ENCODE data around the gene RNF169. TPM values are rescaled to one million over a fixed set of nuclear protein-coding genes. Genes with fewer than 3 reads are reported as not detected.
A peak's percentile ranks its signal among the peaks of the same experiment; 100 is the strongest.

The RNF169 gene
- polyA plus RNA-seq, 3 donors from 2014 or later, result 0.21 to 2.2 (median 1.6) TPM

GRCh38 chr11:74719011-74719410 is 29.6 kb upstream of the RNF169 start:
- no peak overlapping the region for H3K4me3 Mint-ChIP-seq
- H3K4me1 Mint-ChIP-seq, result no peaks in the 10 kb centered on the region
- H3K27me3 Mint-ChIP-seq (ENCODE audit: low read depth in 3 of 3), result peaks cover 0 to 4% (median 3%) of the 10 kb centered on the region in 3 donors
- no peaks in the 10 kb centered on the region for H3K36me3 Mint-ChIP-seq
- DNase-seq, result no peak
- H3K9me3 Mint-ChIP-seq, result peaks cover 0 to 1% (median 0%) of the 10 kb centered on the region in 6 donors
- H3K27ac Mint-ChIP-seq, result no peak overlapping the region

GRCh38 chr11:74720596-74721478 is 27.8 kb upstream of the RNF169 start:
- H3K27ac Mint-ChIP-seq, result no peak overlapping the region
- DNase-seq, result no peak
- H3K4me3 Mint-ChIP-seq, result no peak overlapping the region
- H3K36me3 Mint-ChIP-seq, result no peaks in the 10 kb centered on the region
- peaks cover 0 to 1% (median 0%) of the 10 kb centered on the region in 6 donors for H3K9me3 Mint-ChIP-seq
- H3K4me1 Mint-ChIP-seq, result no peaks in the 10 kb centered on the region
- H3K27me3 Mint-ChIP-seq (ENCODE audit: low read depth in 3 of 3), result peaks cover 0 to 13% (median 4%) of the 10 kb centered on the region in 3 donors

GRCh38 chr11:74721479-74721835 is 27.2 kb upstream of the RNF169 start:
- Mint-ChIP-seq H3K36me3 (no peaks in the 10 kb centered on the region), H3K4me3 (no peak overlapping the region), H3K27ac (no peak overlapping the region), H3K27me3 (ENCODE audit: low read depth in 3 of 3) (peaks cover 0 to 12% (median 3%) of the 10 kb centered on the region in 3 donors), H3K9me3 (peaks cover 0 to 1% (median 0%) of the 10 kb centered on the region in 6 donors), H3K4me1 (peaks cover 0 to 1% of the 10 kb centered on the region in 2 donors)
- DNase-seq, result no peak

- H3K36me3 Mint-ChIP-seq, result no peaks in the 10 kb centered on the region
Measured at GRCh38 chr11:74723511-74723910, 25.1 kb upstream of the RNF169 start.

GRCh38 chr11:74725701-74726100 is 22.9 kb upstream of the RNF169 start:
- peaks cover 2 to 22% (median 7%) of the 10 kb centered on the region in 3 donors for H3K27me3 Mint-ChIP-seq (ENCODE audit: low read depth in 3 of 3)
- H3K4me3 Mint-ChIP-seq, result no peak overlapping the region
- no peak overlapping the region for H3K27ac Mint-ChIP-seq
- no peak for DNase-seq
- H3K9me3 Mint-ChIP-seq, result no peaks in the 10 kb centered on the region
- no peaks in the 10 kb centered on the region for H3K36me3 Mint-ChIP-seq
- H3K4me1 Mint-ChIP-seq, result peaks cover 0 to 2% of the 10 kb centered on the region in 2 donors

More at GRCh38 chr11:74723511-74723910, 25.1 kb upstream of the RNF169 start:
- Mint-ChIP-seq H3K4me1 (peaks cover 0 to 2% of the 10 kb centered on the region in 2 donors), H3K27ac (no peak overlapping the region), H3K27me3 (ENCODE audit: low read depth in 3 of 3) (peaks cover 0 to 12% (median 4%) of the 10 kb centered on the region in 3 donors), H3K4me3 (no peak overlapping the region), H3K9me3 (peaks cover 0 to 1% (median 0%) of the 10 kb centered on the region in 6 donors)
- no peak for DNase-seq

GRCh38 chr11:74726547-74727182 is 22.0 kb upstream of the RNF169 start:
- no peaks in the 10 kb centered on the region for H3K36me3 Mint-ChIP-seq
- no peak overlapping the region for H3K27ac Mint-ChIP-seq
- peaks cover 0 to 2% of the 10 kb centered on the region in 2 donors for H3K4me1 Mint-ChIP-seq
- no peak overlapping the region for H3K4me3 Mint-ChIP-seq
- H3K9me3 Mint-ChIP-seq, result no peaks in the 10 kb centered on the region
- peak; percentile 26 to 41 (median 27) for DNase-seq
- peaks cover 2 to 24% (median 9%) of the 10 kb centered on the region in 3 donors for H3K27me3 Mint-ChIP-seq (ENCODE audit: low read depth in 3 of 3)

- no peak for DNase-seq
- H3K9me3 Mint-ChIP-seq, result peaks cover 0 to 3% (median 0%) of the 10 kb centered on the region in 6 donors
- peaks cover 5 to 34% (median 25%) of the 10 kb centered on the region in 3 donors for H3K27me3 Mint-ChIP-seq (ENCODE audit: low read depth in 3 of 3)
- peak overlapping the region in 1 of 5 donors; percentile 36 for H3K4me3 Mint-ChIP-seq
- no peak overlapping the region for H3K27ac Mint-ChIP-seq
- no peaks in the 10 kb centered on the region for H3K36me3 Mint-ChIP-seq
- H3K4me1 Mint-ChIP-seq, result peaks cover 0 to 5% of the 10 kb centered on the region in 2 donors
Measured at GRCh38 chr11:74729397-74729796, 19.3 kb upstream of the RNF169 start.

- Mint-ChIP-seq H3K9me3 (peaks cover 0 to 3% (median 0%) of the 10 kb centered on the region in 6 donors), H3K27ac (no peak overlapping the region), H3K4me1 (peaks cover 0 to 5% of the 10 kb centered on the region in 2 donors), H3K4me3 (no peak overlapping the region), H3K36me3 (no peaks in the 10 kb centered on the region), H3K27me3 (ENCODE audit: low read depth in 3 of 3) (peaks cover 7 to 30% (median 26%) of the 10 kb centered on the region in 3 donors)
- DNase-seq, result no peak
Measured at GRCh38 chr11:74730571-74731260, 17.9 kb upstream of the RNF169 start.

GRCh38 chr11:74731301-74732094 is 17.2 kb upstream of the RNF169 start, which contains the start of gene CHRDL2:
TSS of gene CHRDL2 (minus strand) at chr11:74731426. CDS start at chr11:74730888, 538 bp downstream.
- Mint-ChIP-seq H3K4me3 (no peak within 1 kb of the TSS), H3K27ac (no peak within 1 kb of the TSS), H3K9me3 (peaks cover 0 to 3% (median 0%) of the 10 kb centered on the region in 6 donors), H3K27me3 (ENCODE audit: low read depth in 3 of 3) (peaks cover 7 to 30% (median 27%) of the 10 kb centered on the region in 3 donors), H3K36me3 (no peaks in the 10 kb centered on the region), H3K4me1 (peaks cover 0 to 3% of the 10 kb centered on the region in 2 donors)
- no peak for DNase-seq

GRCh38 chr11:74734559-74734925 is 14.1 kb upstream of the RNF169 start:
- H3K4me1 Mint-ChIP-seq, result peaks cover 1 to 3% of the 10 kb centered on the region in 2 donors
- peaks cover 0 to 3% (median 0%) of the 10 kb centered on the region in 6 donors for H3K9me3 Mint-ChIP-seq
- peaks cover 5 to 32% (median 29%) of the 10 kb centered on the region in 3 donors for H3K27me3 Mint-ChIP-seq (ENCODE audit: low read depth in 3 of 3)
- H3K4me3 Mint-ChIP-seq, result no peak overlapping the region
- no peaks in the 10 kb centered on the region for H3K36me3 Mint-ChIP-seq
- H3K27ac Mint-ChIP-seq, result no peak overlapping the region
- no peak for DNase-seq

- Mint-ChIP-seq H3K27ac (no peak overlapping the region), H3K9me3 (peaks cover 0 to 3% (median 0%) of the 10 kb centered on the region in 6 donors), H3K36me3 (no peaks in the 10 kb centered on the region), H3K4me3 (no peak overlapping the region), H3K4me1 (peaks cover 3 to 5% of the 10 kb centered on the region in 2 donors), H3K27me3 (ENCODE audit: low read depth in 3 of 3) (peaks cover 5 to 25% (median 25%) of the 10 kb centered on the region in 3 donors)
- DNase-seq, result peak in 1 of 3 donors; percentile 31
Measured at GRCh38 chr11:74735365-74735928, 13.2 kb upstream of the RNF169 start.

- no peak for DNase-seq
- Mint-ChIP-seq H3K36me3 (no peaks in the 10 kb centered on the region), H3K27me3 (ENCODE audit: low read depth in 3 of 3) (peaks cover 5 to 23% (median 23%) of the 10 kb centered on the region in 3 donors), H3K27ac (no peak overlapping the region), H3K4me1 (peaks cover 3 to 5% of the 10 kb centered on the region in 2 donors), H3K9me3 (peaks cover 0 to 3% (median 0%) of the 10 kb centered on the region in 6 donors), H3K4me3 (no peak overlapping the region)
Measured at GRCh38 chr11:74736031-74736430, 12.6 kb upstream of the RNF169 start.

Data from immature natural killer cell (primary cell).